GM18868 (cell line): Measurements from ENCODE around the gene LAMB3.

Source experiments
- ATAC-seq: cut with Tn5 transposase; IDR thresholded peaks from one replicate; pipeline ENCODE4 v1.9.1; 2021; ENCODE audit warnings: mild to moderate bottlenecking, moderate library complexity; ENCODE audit not compliant: unreplicated experiment

The LAMB3 gene

GRCh38 chr1:209567698-209568175, 84.5 kb downstream of the LAMB3 start:
- ATAC-seq, result no peak

GRCh38 chr1:209565759-209566678, 86.2 kb downstream of the LAMB3 start:
- ATAC-seq, result peak; percentile 93
